T-helper 17 cell (primary cell): Measurements from ENCODE around the gene MMP7. TPM values are rescaled to one million over a fixed set of nuclear protein-coding genes. Genes with fewer than 3 reads are reported as not detected.

Source experiments
- ATAC-seq: fragments of 150-1000 bp; cut with Tn5 transposase; 2 replicates; pipeline ENCODE4 v1.10.0; 2021; ENCODE audit warnings: mild to moderate bottlenecking, moderate library complexity
- DNase-seq, 3 donors: peaks; one replicate each; pipeline versions ENCODE4 v3.0.0 to v3.0.0-alpha.2; 2020 to 2021
- H3K9me3 ChIP-seq: one replicate; pipeline ENCODE4 v1.7.0; 2013; ENCODE audit warnings: low read length, mild to moderate bottlenecking; ENCODE audit not compliant: control insufficient read depth, poor library complexity, severe bottlenecking
- H3K27ac Mint-ChIP-seq: one replicate; pipeline ENCODE4 v1.8.0; 2022; ENCODE audit warnings: mild to moderate bottlenecking, moderate library complexity, mixed read lengths
- H3K27me3 Mint-ChIP-seq: one replicate; pipeline ENCODE4 v1.8.0; 2022; ENCODE audit warnings: mixed read lengths
- H3K36me3 Mint-ChIP-seq: one replicate; pipeline ENCODE4 v1.8.0; 2022; ENCODE audit warnings: low read depth, mixed read lengths
- H3K4me1 Mint-ChIP-seq: one replicate; pipeline ENCODE4 v1.8.0; 2022; ENCODE audit warnings: mild to moderate bottlenecking, mixed read lengths
- H3K4me3 Mint-ChIP-seq: one replicate; pipeline ENCODE4 v1.8.0; 2022; ENCODE audit warnings: mild to moderate bottlenecking, moderate library complexity, mixed read lengths
- total RNA-seq, 4 donors: library from RNA in 2 of 4; stranded (reverse) in 2 of 4; gene quantifications; one replicate each; pipeline ENCODE4 v1.2.3 and lab custom pipeline; 2022 to 2026

Gene MMP7
- total RNA-seq (not detected), total RNA-seq (lab: John Stamatoyannopoulos, UW) (0 reads per million in 2 donors)

- Mint-ChIP-seq H3K4me1 (peaks cover 3% of the 10 kb centered on the region), H3K36me3 (no peaks in the 10 kb centered on the region), H3K27ac (no peak within 1 kb of the TSS), H3K4me3 (no peak within 1 kb of the TSS), H3K27me3 (peaks cover 23% of the 10 kb centered on the region)
- no peak for ATAC-seq
- no peaks in the 10 kb centered on the region for H3K9me3 ChIP-seq
- no peak for DNase-seq
Observed at GRCh38 chr11:102530558-102530957, at the start of gene MMP7. MMP7 (minus strand) TSS chr11:102530747; CDS start chr11:102530700, 47 bp downstream.

GRCh38 chr11:102577723-102578122 lies 47.2 kb upstream of the MMP7 start:
- no peak for DNase-seq
- Mint-ChIP-seq H3K36me3 (no peaks in the 10 kb centered on the region), H3K4me3 (no peak overlapping the region)

GRCh38 chr11:102577182-102577581 lies 46.6 kb upstream of the MMP7 start:
- H3K4me1 Mint-ChIP-seq: peaks cover 14% of the 10 kb centered on the region
- no peak overlapping the region for H3K27ac Mint-ChIP-seq
- no peaks in the 10 kb centered on the region for H3K27me3 Mint-ChIP-seq
- H3K4me3 Mint-ChIP-seq: no peak overlapping the region
- DNase-seq: no peak
- H3K36me3 Mint-ChIP-seq: no peaks in the 10 kb centered on the region
- H3K9me3 ChIP-seq: no peaks in the 10 kb centered on the region
- peak; percentile 68 for ATAC-seq

More at GRCh38 chr11:102577723-102578122, 47.2 kb upstream of the MMP7 start:
- Mint-ChIP-seq H3K27ac (no peak overlapping the region), H3K4me1 (peaks cover 14% of the 10 kb centered on the region), H3K27me3 (no peaks in the 10 kb centered on the region)
- ATAC-seq: no peak
- no peaks in the 10 kb centered on the region for H3K9me3 ChIP-seq

- no peak overlapping the region for H3K4me3 Mint-ChIP-seq
- H3K4me1 Mint-ChIP-seq: peaks cover 14% of the 10 kb centered on the region
- peaks cover 4% of the 10 kb centered on the region for H3K36me3 Mint-ChIP-seq
- DNase-seq (no peak), ATAC-seq (no peak)
- H3K27ac Mint-ChIP-seq: no peak overlapping the region
- H3K27me3 Mint-ChIP-seq: no peaks in the 10 kb centered on the region
- H3K9me3 ChIP-seq: no peaks in the 10 kb centered on the region
Observed at GRCh38 chr11:102576350-102576749, 45.8 kb upstream of the MMP7 start.

- no peak for DNase-seq
- H3K4me3 Mint-ChIP-seq: no peak overlapping the region
- H3K27me3 Mint-ChIP-seq: no peaks in the 10 kb centered on the region
- H3K36me3 Mint-ChIP-seq: peaks cover 4% of the 10 kb centered on the region
- no peak for ATAC-seq
- no peak overlapping the region for H3K27ac Mint-ChIP-seq
- H3K4me1 Mint-ChIP-seq: peaks cover 11% of the 10 kb centered on the region
- no peaks in the 10 kb centered on the region for H3K9me3 ChIP-seq
Observed at GRCh38 chr11:102575012-102575411, 44.5 kb upstream of the MMP7 start.

GRCh38 chr11:102573851-102574250 lies 43.3 kb upstream of the MMP7 start:
- H3K27me3 Mint-ChIP-seq: no peaks in the 10 kb centered on the region
- peaks cover 11% of the 10 kb centered on the region for H3K4me1 Mint-ChIP-seq
- H3K9me3 ChIP-seq: no peaks in the 10 kb centered on the region
- no peak overlapping the region for H3K4me3 Mint-ChIP-seq
- no peak for ATAC-seq
- no peak for DNase-seq
- H3K36me3 Mint-ChIP-seq: peaks cover 8% of the 10 kb centered on the region
- no peak overlapping the region for H3K27ac Mint-ChIP-seq

- no peak for DNase-seq
- Mint-ChIP-seq H3K4me3 (no peak overlapping the region), H3K27me3 (no peaks in the 10 kb centered on the region), H3K27ac (no peak overlapping the region), H3K4me1 (peaks cover 11% of the 10 kb centered on the region), H3K36me3 (peaks cover 8% of the 10 kb centered on the region)
- no peaks in the 10 kb centered on the region for H3K9me3 ChIP-seq
- ATAC-seq: no peak
Observed at GRCh38 chr11:102572554-102573220, 42.1 kb upstream of the MMP7 start.

- ATAC-seq: no peak
- Mint-ChIP-seq H3K4me3 (no peak overlapping the region), H3K27me3 (no peaks in the 10 kb centered on the region)
Observed at GRCh38 chr11:102568851-102569250, 38.3 kb upstream of the MMP7 start.

GRCh38 chr11:102566112-102566511 lies 35.6 kb upstream of the MMP7 start:
- Mint-ChIP-seq H3K27ac (no peak overlapping the region), H3K4me3 (no peak overlapping the region), H3K4me1 (peaks cover 13% of the 10 kb centered on the region), H3K36me3 (peaks cover 5% of the 10 kb centered on the region), H3K27me3 (no peaks in the 10 kb centered on the region)
- DNase-seq (no peak), ATAC-seq (no peak)
- no peaks in the 10 kb centered on the region for H3K9me3 ChIP-seq

More at GRCh38 chr11:102568851-102569250, 38.3 kb upstream of the MMP7 start:
- H3K36me3 Mint-ChIP-seq: peaks cover 8% of the 10 kb centered on the region
- H3K4me1 Mint-ChIP-seq: no peaks in the 10 kb centered on the region
- H3K9me3 ChIP-seq: no peaks in the 10 kb centered on the region
- H3K27ac Mint-ChIP-seq: no peak overlapping the region
- DNase-seq: no peak

- H3K4me1 Mint-ChIP-seq: peaks cover 22% of the 10 kb centered on the region
- H3K36me3 Mint-ChIP-seq: peaks cover 2% of the 10 kb centered on the region
- no peaks in the 10 kb centered on the region for H3K9me3 ChIP-seq
- H3K4me3 Mint-ChIP-seq: no peak overlapping the region
- no peak for ATAC-seq
- H3K27me3 Mint-ChIP-seq: no peaks in the 10 kb centered on the region
- no peak for DNase-seq
- H3K27ac Mint-ChIP-seq: no peak overlapping the region
Observed at GRCh38 chr11:102564110-102564509, 33.6 kb upstream of the MMP7 start.

GRCh38 chr11:102561636-102562035 lies 31.1 kb upstream of the MMP7 start:
- Mint-ChIP-seq H3K27ac (peak overlapping the region; percentile 88), H3K27me3 (no peaks in the 10 kb centered on the region), H3K4me3 (peak overlapping the region; percentile 45), H3K36me3 (peaks cover 2% of the 10 kb centered on the region), H3K4me1 (peaks cover 24% of the 10 kb centered on the region)
- no peaks in the 10 kb centered on the region for H3K9me3 ChIP-seq
- no peak for DNase-seq
- ATAC-seq: no peak

GRCh38 chr11:102560555-102561011 lies 30.0 kb upstream of the MMP7 start:
- Mint-ChIP-seq H3K27me3 (no peaks in the 10 kb centered on the region), H3K36me3 (peaks cover 2% of the 10 kb centered on the region), H3K4me1 (peaks cover 24% of the 10 kb centered on the region), H3K27ac (peak overlapping the region; percentile 88), H3K4me3 (peak overlapping the region; percentile 82)
- DNase-seq (no peak), ATAC-seq (peak; percentile 60)
- no peaks in the 10 kb centered on the region for H3K9me3 ChIP-seq

- no peak for DNase-seq
- peaks cover 2% of the 10 kb centered on the region for H3K36me3 Mint-ChIP-seq
- peak overlapping the region; percentile 88 for H3K27ac Mint-ChIP-seq
Observed at GRCh38 chr11:102559839-102560238, 29.3 kb upstream of the MMP7 start.

GRCh38 chr11:102555091-102555490 lies 24.5 kb upstream of the MMP7 start:
- peaks cover 3% of the 10 kb centered on the region for H3K36me3 Mint-ChIP-seq
- H3K27me3 Mint-ChIP-seq: no peaks in the 10 kb centered on the region
- peaks cover 7% of the 10 kb centered on the region for H3K4me1 Mint-ChIP-seq
- DNase-seq (no peak), ATAC-seq (no peak)
- no peak overlapping the region for H3K27ac Mint-ChIP-seq
- H3K4me3 Mint-ChIP-seq: no peak overlapping the region
- H3K9me3 ChIP-seq: no peaks in the 10 kb centered on the region

More at GRCh38 chr11:102559839-102560238, 29.3 kb upstream of the MMP7 start:
- no peaks in the 10 kb centered on the region for H3K9me3 ChIP-seq
- Mint-ChIP-seq H3K4me3 (no peak overlapping the region), H3K27me3 (no peaks in the 10 kb centered on the region), H3K4me1 (peaks cover 24% of the 10 kb centered on the region)
- peak; percentile 78 for ATAC-seq
